HEK293 (cell line): Measurements from ENCODE around the gene OR2T4.

ENCODE experiments used
- CTCF ChIA-PET: fragments of 350-600 bp; formaldehyde crosslinking; extraction: SDS; loops from one replicate; lab custom pipeline; 2021; ENCODE audit warnings: antibody characterized with exemption; lab: Yijun Ruan, JAX
- POLR2A ChIA-PET: fragments of 300-600 bp; formaldehyde crosslinking; extraction: SDS; loops from one replicate; lab custom pipeline; 2020; ENCODE audit warnings: antibody characterized with exemption, inconsistent platforms; lab: Yijun Ruan, JAX
- H3K27ac ChIP-seq: fragments of 200-500 bp; sonication (Bioruptor generic); 2 replicates; pipeline ENCODE4 v1.5.1; 2014; ENCODE audit warnings: low read depth, low read length, control low read depth, inconsistent platforms; ENCODE audit errors: extremely low read depth
- H3K36me3 ChIP-seq, 2 experiments: fragments of 200-500 bp in 1 of 2; sonication (Bioruptor generic) in 1 of 2; 1 replicate in 1 of 2; 2 replicates in 1 of 2; pipeline ENCODE4 v1.5.1; 2014 to 2017; ENCODE audit warnings: inconsistent platforms in 2 of 2, low read length in 2 of 2; ENCODE audit not compliant: control insufficient read depth in 2 of 2, insufficient read depth in 1 of 2
- H3K4me1 ChIP-seq: fragments of 200-500 bp; sonication (Bioruptor generic); 2 replicates; pipeline ENCODE4 v1.5.1; 2014; ENCODE audit warnings: mild to moderate bottlenecking, low read length, inconsistent platforms; ENCODE audit not compliant: control insufficient read depth, insufficient read depth
- H3K4me3 ChIP-seq: 2 replicates; pipeline ENCODE4 v1.5.1; 2011; ENCODE audit warnings: low read depth, mild to moderate bottlenecking, control low read depth, low read length, moderate library complexity
- H3K9me3 ChIP-seq: fragments of 200-500 bp; sonication (Bioruptor generic); 2 replicates; pipeline ENCODE4 v1.5.1; 2014; ENCODE audit warnings: low read depth, low read length, inconsistent platforms; ENCODE audit not compliant: control insufficient read depth, insufficient read depth
- HOXC10 ChIP-seq: sonication (generic); formaldehyde crosslinking; IDR thresholded peaks from 2 replicates; pipeline ENCODE4 v1.8.1; 2023; ENCODE audit warnings: mild to moderate bottlenecking, missing genetic modification reagents
- PATZ1 ChIP-seq: fragments of 450-650 bp; formaldehyde crosslinking; IDR thresholded peaks from 2 replicates; pipeline ENCODE4 v1.5.1; 2016; ENCODE audit warnings: missing biosample characterization, missing genetic modification characterization
- PRDM10 ChIP-seq: fragments of 450-650 bp; formaldehyde crosslinking; IDR thresholded peaks from 2 replicates; pipeline ENCODE4 v1.5.1; 2016; ENCODE audit warnings: missing biosample characterization, missing genetic modification characterization
- YY2 ChIP-seq: fragments of 450-650 bp; formaldehyde crosslinking; IDR thresholded peaks from 2 replicates; pipeline ENCODE4 v1.5.1; 2016; ENCODE audit warnings: missing biosample characterization, missing genetic modification characterization
- ZNF133 ChIP-seq: fragments of 450-650 bp; formaldehyde crosslinking; IDR thresholded peaks from 2 replicates; pipeline ENCODE4 v1.5.1; 2016; ENCODE audit warnings: missing biosample characterization, missing genetic modification characterization
- ZNF214 ChIP-seq: fragments of 450-650 bp; formaldehyde crosslinking; IDR thresholded peaks from 2 replicates; pipeline ENCODE4 v1.5.1; 2017; ENCODE audit warnings: missing biosample characterization, mild to moderate bottlenecking, missing genetic modification characterization, borderline replicate concordance
- ZNF223 ChIP-seq: fragments of 450-650 bp; formaldehyde crosslinking; IDR thresholded peaks from 2 replicates; pipeline ENCODE4 v1.5.1; 2016; ENCODE audit warnings: missing biosample characterization, missing genetic modification characterization
- ZNF324 ChIP-seq: fragments of 450-650 bp; formaldehyde crosslinking; IDR thresholded peaks from 2 replicates; pipeline ENCODE4 v1.5.1; 2016; ENCODE audit warnings: missing biosample characterization, missing genetic modification characterization
- ZNF449 ChIP-seq: fragments of 450-650 bp; formaldehyde crosslinking; IDR thresholded peaks from 2 replicates; pipeline ENCODE4 v1.5.1; 2017; ENCODE audit warnings: missing biosample characterization, mild to moderate bottlenecking, missing genetic modification characterization, moderate library complexity
- ZNF555 ChIP-seq: fragments of 450-650 bp; formaldehyde crosslinking; conservative IDR thresholded peaks from 2 replicates; pipeline ENCODE4 v1.5.1; 2017; ENCODE audit warnings: missing biosample characterization, mild to moderate bottlenecking, missing genetic modification characterization, inconsistent platforms
- ZNF623 ChIP-seq: fragments of 450-650 bp; formaldehyde crosslinking; IDR thresholded peaks from 2 replicates; pipeline ENCODE4 v1.5.1; 2016; ENCODE audit warnings: missing biosample characterization, missing genetic modification characterization
- ZNF624 ChIP-seq: fragments of 450-650 bp; formaldehyde crosslinking; IDR thresholded peaks from 2 replicates; pipeline ENCODE4 v1.5.1; 2017; ENCODE audit warnings: missing biosample characterization, missing genetic modification characterization
- ZNF639 ChIP-seq: fragments of 450-650 bp; formaldehyde crosslinking; IDR thresholded peaks from 2 replicates; pipeline ENCODE4 v1.5.1; 2016; ENCODE audit warnings: missing biosample characterization, missing genetic modification characterization
- ZNF658 ChIP-seq: fragments of 450-650 bp; formaldehyde crosslinking; IDR thresholded peaks from 2 replicates; pipeline ENCODE4; 2016; ENCODE audit warnings: missing biosample characterization, missing genetic modification characterization
- ZNF664 ChIP-seq: fragments of 450-650 bp; formaldehyde crosslinking; IDR thresholded peaks from 2 replicates; pipeline ENCODE4 v1.5.1; 2016; ENCODE audit warnings: missing biosample characterization, missing genetic modification characterization
- ZNF707 ChIP-seq: fragments of 450-650 bp; formaldehyde crosslinking; IDR thresholded peaks from 2 replicates; pipeline ENCODE4 v1.5.1; 2016; ENCODE audit warnings: missing biosample characterization, missing genetic modification characterization
- ZNF830 ChIP-seq: fragments of 450-650 bp; IDR thresholded peaks from 2 replicates; pipeline ENCODE4 v1.5.0; 2018; ENCODE audit warnings: missing biosample characterization, missing genetic modification characterization, low read depth, mild to moderate bottlenecking, moderate library complexity
- TF ChIP-seq, protein P1 (sequence below): fragments of 450-650 bp; IDR thresholded peaks from 2 replicates; pipeline ENCODE4 v1.5.1; 2018; ENCODE audit warnings: missing biosample characterization, missing genetic modification characterization
- TF ChIP-seq, protein P2 (sequence below): fragments of 450-650 bp; formaldehyde crosslinking; IDR thresholded peaks from 2 replicates; pipeline ENCODE4 v1.5.1; 2017; ENCODE audit warnings: missing biosample characterization, missing genetic modification characterization

The OR2T4 gene

DNA sequence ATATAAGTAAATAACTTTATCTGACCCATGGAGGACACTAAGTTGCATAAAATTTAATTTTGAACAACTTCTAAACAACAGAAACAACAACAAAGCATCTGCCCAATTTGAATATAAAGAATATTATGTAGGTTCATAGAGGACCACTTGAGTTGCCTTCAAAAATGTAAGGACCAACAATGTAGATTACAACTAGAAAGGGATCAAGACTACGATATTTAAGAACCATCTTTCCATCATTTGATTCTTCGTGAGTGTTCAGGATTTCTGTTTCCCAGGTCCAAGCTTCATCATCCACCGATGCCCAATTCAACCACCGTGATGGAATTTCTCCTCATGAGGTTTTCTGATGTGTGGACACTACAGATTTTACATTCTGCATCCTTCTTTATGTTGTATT is 13.0 kb upstream of the OR2T4 start, which contains the start of gene OR14C36:
OR14C36 (plus strand) TSS at position 301 of the 400 bp plus-strand sequence; CDS start at position 301, 0 bp downstream.
- Histone ChIP-seq H3K36me3 (no peaks in the 10 kb centered on the region), H3K4me3 (no peak within 1 kb of the TSS), H3K4me1 (no peaks in the 10 kb centered on the region), H3K9me3 (no peaks in the 10 kb centered on the region), H3K27ac (no peak within 1 kb of the TSS)
- CTCF ChIA-PET, result no interaction called here
- POLR2A ChIA-PET, result no interaction called here
- TF ChIP-seq ZNF324 (no peak), ZNF214 (tag by site-specific recombination) (no peak), ZNF624 (tag by site-specific recombination) (no peak), ZNF707 (tag by site-specific recombination) (no peak), ZNF223 (no peak), ZNF639 (no peak)

DNA sequence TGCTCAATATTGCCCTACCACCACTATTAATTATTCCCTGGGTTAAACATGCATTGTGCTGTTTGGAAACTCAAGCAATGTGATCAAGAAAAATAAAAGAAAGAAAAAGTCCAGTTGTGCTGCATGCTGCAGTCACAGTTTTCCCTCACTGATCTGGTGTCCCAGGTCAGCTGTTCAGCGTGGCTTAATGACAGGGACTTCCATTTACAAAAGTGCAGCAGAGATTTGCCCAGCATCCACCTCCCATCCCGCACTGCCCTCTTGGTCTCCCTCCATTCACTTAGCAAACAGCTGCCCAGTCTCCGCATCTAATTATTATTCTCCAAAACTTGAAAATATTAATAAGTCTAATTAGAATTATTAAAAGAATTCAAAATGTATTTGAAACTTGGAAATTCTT is 2.0 kb upstream of the OR2T4 start:
- no peak for TF ChIP-seq PATZ1
- TF ChIP-seq PRDM10 (tag by site-specific recombination), result no peak
- TF ChIP-seq ZNF133, result no peak
- no peak for TF ChIP-seq ZNF555 (tag by site-specific recombination)
- no peak for TF ChIP-seq ZNF623 (tag by site-specific recombination)
- no peak for TF ChIP-seq ZNF830
- TF ChIP-seq ZNF658, result no peak
- TF ChIP-seq YY2 (tag by site-specific recombination), result no peak
- no peak for TF ChIP-seq HOXC10 (CRISPR knock-in tag)
- TF ChIP-seq, protein P1, sequence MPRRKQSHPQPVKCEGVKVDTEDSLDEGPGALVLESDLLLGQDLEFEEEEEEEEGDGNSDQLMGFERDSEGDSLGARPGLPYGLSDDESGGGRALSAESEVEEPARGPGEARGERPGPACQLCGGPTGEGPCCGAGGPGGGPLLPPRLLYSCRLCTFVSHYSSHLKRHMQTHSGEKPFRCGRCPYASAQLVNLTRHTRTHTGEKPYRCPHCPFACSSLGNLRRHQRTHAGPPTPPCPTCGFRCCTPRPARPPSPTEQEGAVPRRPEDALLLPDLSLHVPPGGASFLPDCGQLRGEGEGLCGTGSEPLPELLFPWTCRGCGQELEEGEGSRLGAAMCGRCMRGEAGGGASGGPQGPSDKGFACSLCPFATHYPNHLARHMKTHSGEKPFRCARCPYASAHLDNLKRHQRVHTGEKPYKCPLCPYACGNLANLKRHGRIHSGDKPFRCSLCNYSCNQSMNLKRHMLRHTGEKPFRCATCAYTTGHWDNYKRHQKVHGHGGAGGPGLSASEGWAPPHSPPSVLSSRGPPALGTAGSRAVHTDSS (tag by site-specific recombination), result no peak
- TF ChIP-seq, protein P2, sequence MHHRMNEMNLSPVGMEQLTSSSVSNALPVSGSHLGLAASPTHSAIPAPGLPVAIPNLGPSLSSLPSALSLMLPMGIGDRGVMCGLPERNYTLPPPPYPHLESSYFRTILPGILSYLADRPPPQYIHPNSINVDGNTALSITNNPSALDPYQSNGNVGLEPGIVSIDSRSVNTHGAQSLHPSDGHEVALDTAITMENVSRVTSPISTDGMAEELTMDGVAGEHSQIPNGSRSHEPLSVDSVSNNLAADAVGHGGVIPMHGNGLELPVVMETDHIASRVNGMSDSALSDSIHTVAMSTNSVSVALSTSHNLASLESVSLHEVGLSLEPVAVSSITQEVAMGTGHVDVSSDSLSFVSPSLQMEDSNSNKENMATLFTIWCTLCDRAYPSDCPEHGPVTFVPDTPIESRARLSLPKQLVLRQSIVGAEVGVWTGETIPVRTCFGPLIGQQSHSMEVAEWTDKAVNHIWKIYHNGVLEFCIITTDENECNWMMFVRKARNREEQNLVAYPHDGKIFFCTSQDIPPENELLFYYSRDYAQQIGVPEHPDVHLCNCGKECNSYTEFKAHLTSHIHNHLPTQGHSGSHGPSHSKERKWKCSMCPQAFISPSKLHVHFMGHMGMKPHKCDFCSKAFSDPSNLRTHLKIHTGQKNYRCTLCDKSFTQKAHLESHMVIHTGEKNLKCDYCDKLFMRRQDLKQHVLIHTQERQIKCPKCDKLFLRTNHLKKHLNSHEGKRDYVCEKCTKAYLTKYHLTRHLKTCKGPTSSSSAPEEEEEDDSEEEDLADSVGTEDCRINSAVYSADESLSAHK (tag by site-specific recombination), result no peak
- TF ChIP-seq ZNF449 (tag by site-specific recombination), result no peak
- no peak for TF ChIP-seq ZNF664 (tag by site-specific recombination)
- Histone ChIP-seq H3K36me3 (no peaks in the 10 kb centered on the region), H3K4me3 (no peak overlapping the region), H3K4me1 (no peaks in the 10 kb centered on the region), H3K9me3 (no peaks in the 10 kb centered on the region), H3K27ac (no peak overlapping the region)
- ChIA-PET POLR2A (no interaction called here), CTCF (no interaction called here)
